GM23338 (cell line): ENCODE data around the gene KIRREL3. TPM values are rescaled to one million over a fixed set of nuclear protein-coding genes. Genes with fewer than 3 reads are reported as not detected.

Source experiments
- ATAC-seq: fragments of 200-7000 bp; cut with Tn5 transposase; 3 replicates; pipeline ENCODE4 v1.9.1; 2020
- DNase-seq: peaks from one replicate; pipeline ENCODE4 v3.0.0-alpha.2; 2015; ENCODE audit warnings: low spot score
- H2AFZ ChIP-seq: fragments of 200-600 bp; sonication (generic); 2 replicates; pipeline ENCODE4 v1.8.0; 2016; ENCODE audit warnings: antibody characterized with exemption, mild to moderate bottlenecking, moderate library complexity
- H3F3A ChIP-seq: fragments of 200-600 bp; sonication (generic); replicated peaks from 2 replicates; pipeline ENCODE4 v1.8.0; 2017; ENCODE audit warnings: antibody characterized with exemption, mixed run types, low read depth
- H3K27ac ChIP-seq: fragments of 200-600 bp; sonication (generic); 2 replicates; pipeline ENCODE4 v1.6.1; 2016; ENCODE audit warnings: low read depth
- H3K27me3 ChIP-seq: fragments of 200-600 bp; sonication (generic); 2 replicates; pipeline ENCODE4 v1.8.0; 2016; ENCODE audit warnings: mild to moderate bottlenecking, mixed run types, moderate library complexity; ENCODE audit not compliant: insufficient read depth
- H3K36me3 ChIP-seq: fragments of 200-600 bp; sonication (generic); 2 replicates; pipeline ENCODE4 v1.8.0; 2016; ENCODE audit warnings: mild to moderate bottlenecking; ENCODE audit not compliant: insufficient read depth
- H3K4me1 ChIP-seq: fragments of 200-600 bp; sonication (generic); 2 replicates; pipeline ENCODE4 v1.8.0; 2016; ENCODE audit warnings: mild to moderate bottlenecking, moderate library complexity; ENCODE audit not compliant: insufficient read depth
- H3K4me2 ChIP-seq: fragments of 200-600 bp; sonication (generic); 2 replicates; pipeline ENCODE4 v1.7.1; 2017; ENCODE audit warnings: mixed run types
- H3K4me3 ChIP-seq: fragments of 200-600 bp; sonication (generic); 2 replicates; pipeline ENCODE4 v1.6.1; 2016; ENCODE audit warnings: mixed run types
- H3K79me2 ChIP-seq: fragments of 200-600 bp; sonication (generic); replicated peaks from 2 replicates; pipeline ENCODE4 v1.8.0; 2017; ENCODE audit warnings: mild to moderate bottlenecking; ENCODE audit not compliant: insufficient read depth
- H3K9me2 ChIP-seq: fragments of 200-600 bp; sonication (generic); 2 replicates; pipeline ENCODE4 v1.8.0; 2017; ENCODE audit not compliant: insufficient read depth
- H4K20me1 ChIP-seq: fragments of 200-600 bp; sonication (generic); replicated peaks from 2 replicates; pipeline ENCODE4 v1.8.0; 2017; ENCODE audit warnings: mild to moderate bottlenecking; ENCODE audit not compliant: insufficient read depth
- H3K27ac Mint-ChIP-seq: 2 replicates; pipeline ENCODE4 v1.8.0; 2020; ENCODE audit warnings: inconsistent platforms, mild to moderate bottlenecking, moderate library complexity, mixed read lengths
- H3K27me3 Mint-ChIP-seq: 3 replicates; pipeline ENCODE4 v1.8.0; 2022; ENCODE audit warnings: low read depth, mild to moderate bottlenecking, moderate library complexity, mixed read lengths, inconsistent platforms; ENCODE audit not compliant: insufficient read depth, poor library complexity
- H3K36me3 Mint-ChIP-seq: 3 replicates; pipeline ENCODE4 v1.8.0; 2021; ENCODE audit warnings: low read depth, mild to moderate bottlenecking, inconsistent platforms, moderate library complexity, mixed read lengths
- H3K4me1 Mint-ChIP-seq: 3 replicates; pipeline ENCODE4 v1.8.0; 2020; ENCODE audit warnings: mild to moderate bottlenecking, inconsistent platforms, mixed read lengths
- H3K4me3 Mint-ChIP-seq: 3 replicates; pipeline ENCODE4 v1.8.0; 2021; ENCODE audit warnings: moderate library complexity, mild to moderate bottlenecking, inconsistent platforms, mixed read lengths
- H3K9me3 Mint-ChIP-seq: 3 replicates; pipeline ENCODE4 v1.8.0; 2020; ENCODE audit warnings: moderate library complexity, mild to moderate bottlenecking, inconsistent platforms, mixed read lengths
- EZH2 ChIP-seq: fragments of 200-600 bp; sonication (generic); IDR thresholded peaks from one replicate; pipeline ENCODE4 v1.8.0; 2017; ENCODE audit warnings: antibody characterized with exemption, mild to moderate bottlenecking, low read depth; ENCODE audit not compliant: unreplicated experiment
- ZNF114 ChIP-seq: fragments of 250-450 bp; sonication (Bioruptor Pico); IDR thresholded peaks from 2 replicates; pipeline ENCODE4 v1.5.0; 2020; ENCODE audit warnings: mild to moderate bottlenecking, moderate library complexity
- polyA plus RNA-seq: library from polyadenylated mRNA; unstranded; fragments of >200 nt; fragmentation: Nextera tagmentation; extraction: Ambion mirVana; gene quantifications from 2 replicates; pipeline ENCODE4 v1.2.1, GENCODE V29; 2016
- total RNA-seq: library from RNA; depleted of rRNA; stranded (reverse); fragments of >200 nt; shearing (Covaris generic); gene quantifications from 2 replicates; pipeline ENCODE4 v1.2.3, GENCODE V29; 2014
- TF ChIP-seq, protein P1 (sequence below): fragments of 250-450 bp; sonication (Bioruptor Pico); IDR thresholded peaks from 2 replicates; pipeline ENCODE4 v1.5.0; 2020; ENCODE audit warnings: mild to moderate bottlenecking, moderate library complexity
- TF ChIP-seq, protein P2 (sequence below): IDR thresholded peaks from 2 replicates; pipeline ENCODE4 v1.6.1; 2016; ENCODE audit warnings: antibody characterized with exemption
- TF ChIP-seq, protein P3 (sequence below): IDR thresholded peaks from one replicate; pipeline ENCODE4 v1.6.1; 2018; ENCODE audit warnings: antibody characterized with exemption; ENCODE audit not compliant: unreplicated experiment

The KIRREL3 gene
- total and polyA plus RNA-seq, 2 experiments from 2014 or later = 0.13 to 1.5 TPM

DNA sequence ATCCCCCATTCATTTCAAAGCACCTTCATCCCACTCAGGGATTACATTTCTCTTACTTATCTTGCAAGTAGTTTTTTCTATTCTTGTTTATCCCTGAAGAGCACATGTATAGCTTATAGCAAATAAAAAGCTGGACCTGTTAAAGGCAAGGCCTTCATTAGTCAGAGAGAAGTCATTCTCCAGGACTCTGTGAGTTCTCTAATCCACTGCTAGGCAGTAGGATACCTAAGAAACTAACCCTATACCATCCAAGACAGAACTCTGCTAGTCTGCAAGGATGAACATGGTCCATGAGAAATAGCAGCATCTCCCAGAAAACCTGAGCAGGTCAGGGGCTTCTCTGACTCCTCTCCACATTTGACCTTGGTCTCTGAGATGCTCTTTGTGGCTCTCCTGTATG lies 104.5 kb downstream of the KIRREL3 start (continued):
- TF ChIP-seq, protein P1, sequence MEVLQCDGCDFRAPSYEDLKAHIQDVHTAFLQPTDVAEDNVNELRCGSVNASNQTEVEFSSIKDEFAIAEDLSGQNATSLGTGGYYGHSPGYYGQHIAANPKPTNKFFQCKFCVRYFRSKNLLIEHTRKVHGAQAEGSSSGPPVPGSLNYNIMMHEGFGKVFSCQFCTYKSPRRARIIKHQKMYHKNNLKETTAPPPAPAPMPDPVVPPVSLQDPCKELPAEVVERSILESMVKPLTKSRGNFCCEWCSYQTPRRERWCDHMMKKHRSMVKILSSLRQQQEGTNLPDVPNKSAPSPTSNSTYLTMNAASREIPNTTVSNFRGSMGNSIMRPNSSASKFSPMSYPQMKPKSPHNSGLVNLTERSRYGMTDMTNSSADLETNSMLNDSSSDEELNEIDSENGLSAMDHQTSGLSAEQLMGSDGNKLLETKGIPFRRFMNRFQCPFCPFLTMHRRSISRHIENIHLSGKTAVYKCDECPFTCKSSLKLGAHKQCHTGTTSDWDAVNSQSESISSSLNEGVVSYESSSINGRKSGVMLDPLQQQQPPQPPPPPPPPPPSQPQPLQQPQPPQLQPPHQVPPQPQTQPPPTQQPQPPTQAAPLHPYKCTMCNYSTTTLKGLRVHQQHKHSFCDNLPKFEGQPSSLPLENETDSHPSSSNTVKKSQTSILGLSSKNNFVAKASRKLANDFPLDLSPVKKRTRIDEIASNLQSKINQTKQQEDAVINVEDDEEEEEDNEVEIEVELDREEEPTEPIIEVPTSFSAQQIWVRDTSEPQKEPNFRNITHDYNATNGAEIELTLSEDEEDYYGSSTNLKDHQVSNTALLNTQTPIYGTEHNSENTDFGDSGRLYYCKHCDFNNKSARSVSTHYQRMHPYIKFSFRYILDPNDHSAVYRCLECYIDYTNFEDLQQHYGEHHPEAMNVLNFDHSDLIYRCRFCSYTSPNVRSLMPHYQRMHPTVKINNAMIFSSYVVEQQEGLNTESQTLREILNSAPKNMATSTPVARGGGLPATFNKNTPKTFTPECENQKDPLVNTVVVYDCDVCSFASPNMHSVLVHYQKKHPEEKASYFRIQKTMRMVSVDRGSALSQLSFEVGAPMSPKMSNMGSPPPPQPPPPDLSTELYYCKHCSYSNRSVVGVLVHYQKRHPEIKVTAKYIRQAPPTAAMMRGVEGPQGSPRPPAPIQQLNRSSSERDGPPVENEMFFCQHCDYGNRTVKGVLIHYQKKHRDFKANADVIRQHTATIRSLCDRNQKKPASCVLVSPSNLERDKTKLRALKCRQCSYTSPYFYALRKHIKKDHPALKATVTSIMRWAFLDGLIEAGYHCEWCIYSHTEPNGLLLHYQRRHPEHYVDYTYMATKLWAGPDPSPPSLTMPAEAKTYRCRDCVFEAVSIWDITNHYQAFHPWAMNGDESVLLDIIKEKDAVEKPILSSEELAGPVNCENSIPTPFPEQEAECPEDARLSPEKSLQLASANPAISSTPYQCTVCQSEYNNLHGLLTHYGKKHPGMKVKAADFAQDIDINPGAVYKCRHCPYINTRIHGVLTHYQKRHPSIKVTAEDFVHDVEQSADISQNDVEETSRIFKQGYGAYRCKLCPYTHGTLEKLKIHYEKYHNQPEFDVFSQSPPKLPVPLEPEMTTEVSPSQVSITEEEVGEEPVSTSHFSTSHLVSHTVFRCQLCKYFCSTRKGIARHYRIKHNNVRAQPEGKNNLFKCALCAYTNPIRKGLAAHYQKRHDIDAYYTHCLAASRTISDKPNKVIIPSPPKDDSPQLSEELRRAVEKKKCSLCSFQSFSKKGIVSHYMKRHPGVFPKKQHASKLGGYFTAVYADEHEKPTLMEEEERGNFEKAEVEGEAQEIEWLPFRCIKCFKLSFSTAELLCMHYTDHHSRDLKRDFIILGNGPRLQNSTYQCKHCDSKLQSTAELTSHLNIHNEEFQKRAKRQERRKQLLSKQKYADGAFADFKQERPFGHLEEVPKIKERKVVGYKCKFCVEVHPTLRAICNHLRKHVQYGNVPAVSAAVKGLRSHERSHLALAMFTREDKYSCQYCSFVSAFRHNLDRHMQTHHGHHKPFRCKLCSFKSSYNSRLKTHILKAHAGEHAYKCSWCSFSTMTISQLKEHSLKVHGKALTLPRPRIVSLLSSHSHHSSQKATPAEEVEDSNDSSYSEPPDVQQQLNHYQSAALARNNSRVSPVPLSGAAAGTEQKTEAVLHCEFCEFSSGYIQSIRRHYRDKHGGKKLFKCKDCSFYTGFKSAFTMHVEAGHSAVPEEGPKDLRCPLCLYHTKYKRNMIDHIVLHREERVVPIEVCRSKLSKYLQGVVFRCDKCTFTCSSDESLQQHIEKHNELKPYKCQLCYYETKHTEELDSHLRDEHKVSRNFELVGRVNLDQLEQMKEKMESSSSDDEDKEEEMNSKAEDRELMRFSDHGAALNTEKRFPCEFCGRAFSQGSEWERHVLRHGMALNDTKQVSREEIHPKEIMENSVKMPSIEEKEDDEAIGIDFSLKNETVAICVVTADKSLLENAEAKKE (CRISPR knock-in tag) = no peak
- TF ChIP-seq EZH2 = no peak

DNA sequence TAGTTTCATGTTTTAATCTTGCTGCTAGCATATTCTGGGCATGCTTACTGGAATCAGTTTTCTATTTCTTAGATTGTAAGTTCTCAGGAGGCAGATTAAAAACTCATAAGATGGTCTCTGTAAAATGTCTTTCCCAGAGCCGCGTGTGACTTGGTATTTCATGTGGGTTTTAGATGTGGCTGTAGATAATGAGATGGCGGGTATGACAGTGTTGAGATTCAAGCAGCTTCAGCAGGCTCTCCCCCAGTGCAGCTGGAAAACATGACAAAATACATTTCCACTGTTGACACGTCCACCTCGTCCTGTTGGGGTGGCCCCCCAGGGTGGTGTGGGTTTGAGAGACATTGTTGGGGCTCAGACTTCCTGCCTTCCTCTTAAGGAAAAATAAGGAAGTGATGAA lies 106.8 kb downstream of the KIRREL3 start:
- Histone ChIP-seq H3K4me1 (peaks cover 38% of the 10 kb centered on the region), H3K36me3 (no peaks in the 10 kb centered on the region; the same call in 1 of the 2 replicates), H3K4me2 (no peak overlapping the region), H3F3A (no peaks in the 10 kb centered on the region), H2AFZ (no peak overlapping the region), H3K27ac (no peak overlapping the region), H3K27me3 (no peaks in the 10 kb centered on the region), H4K20me1 (no peaks in the 10 kb centered on the region), H3K9me2 (no peaks in the 10 kb centered on the region; the same call in 1 of the 2 replicates), H3K4me3 (no peak overlapping the region), H3K79me2 (no peaks in the 10 kb centered on the region)
- Mint-ChIP-seq H3K36me3 (peaks cover 9% of the 10 kb centered on the region; the same call in 1 of the 3 replicates), H3K4me3 (no peak overlapping the region), H3K27ac (no peak overlapping the region), H3K9me3 (peaks cover 24% of the 10 kb centered on the region), H3K27me3 (peaks cover 4% of the 10 kb centered on the region), H3K4me1 (peaks cover 48% of the 10 kb centered on the region)
- TF ChIP-seq, protein P2, sequence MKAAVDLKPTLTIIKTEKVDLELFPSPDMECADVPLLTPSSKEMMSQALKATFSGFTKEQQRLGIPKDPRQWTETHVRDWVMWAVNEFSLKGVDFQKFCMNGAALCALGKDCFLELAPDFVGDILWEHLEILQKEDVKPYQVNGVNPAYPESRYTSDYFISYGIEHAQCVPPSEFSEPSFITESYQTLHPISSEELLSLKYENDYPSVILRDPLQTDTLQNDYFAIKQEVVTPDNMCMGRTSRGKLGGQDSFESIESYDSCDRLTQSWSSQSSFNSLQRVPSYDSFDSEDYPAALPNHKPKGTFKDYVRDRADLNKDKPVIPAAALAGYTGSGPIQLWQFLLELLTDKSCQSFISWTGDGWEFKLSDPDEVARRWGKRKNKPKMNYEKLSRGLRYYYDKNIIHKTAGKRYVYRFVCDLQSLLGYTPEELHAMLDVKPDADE = no peak
- TF ChIP-seq, protein P3, sequence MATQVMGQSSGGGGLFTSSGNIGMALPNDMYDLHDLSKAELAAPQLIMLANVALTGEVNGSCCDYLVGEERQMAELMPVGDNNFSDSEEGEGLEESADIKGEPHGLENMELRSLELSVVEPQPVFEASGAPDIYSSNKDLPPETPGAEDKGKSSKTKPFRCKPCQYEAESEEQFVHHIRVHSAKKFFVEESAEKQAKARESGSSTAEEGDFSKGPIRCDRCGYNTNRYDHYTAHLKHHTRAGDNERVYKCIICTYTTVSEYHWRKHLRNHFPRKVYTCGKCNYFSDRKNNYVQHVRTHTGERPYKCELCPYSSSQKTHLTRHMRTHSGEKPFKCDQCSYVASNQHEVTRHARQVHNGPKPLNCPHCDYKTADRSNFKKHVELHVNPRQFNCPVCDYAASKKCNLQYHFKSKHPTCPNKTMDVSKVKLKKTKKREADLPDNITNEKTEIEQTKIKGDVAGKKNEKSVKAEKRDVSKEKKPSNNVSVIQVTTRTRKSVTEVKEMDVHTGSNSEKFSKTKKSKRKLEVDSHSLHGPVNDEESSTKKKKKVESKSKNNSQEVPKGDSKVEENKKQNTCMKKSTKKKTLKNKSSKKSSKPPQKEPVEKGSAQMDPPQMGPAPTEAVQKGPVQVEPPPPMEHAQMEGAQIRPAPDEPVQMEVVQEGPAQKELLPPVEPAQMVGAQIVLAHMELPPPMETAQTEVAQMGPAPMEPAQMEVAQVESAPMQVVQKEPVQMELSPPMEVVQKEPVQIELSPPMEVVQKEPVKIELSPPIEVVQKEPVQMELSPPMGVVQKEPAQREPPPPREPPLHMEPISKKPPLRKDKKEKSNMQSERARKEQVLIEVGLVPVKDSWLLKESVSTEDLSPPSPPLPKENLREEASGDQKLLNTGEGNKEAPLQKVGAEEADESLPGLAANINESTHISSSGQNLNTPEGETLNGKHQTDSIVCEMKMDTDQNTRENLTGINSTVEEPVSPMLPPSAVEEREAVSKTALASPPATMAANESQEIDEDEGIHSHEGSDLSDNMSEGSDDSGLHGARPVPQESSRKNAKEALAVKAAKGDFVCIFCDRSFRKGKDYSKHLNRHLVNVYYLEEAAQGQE = no peak
- TF ChIP-seq EZH2 = no peak
- TF ChIP-seq ZNF114 (CRISPR knock-in tag) = no peak
- ATAC-seq (no peak), DNase-seq (no peak)
